Measurements from ENCODE around the gene TAS1R3. TPM values are rescaled to one million over a fixed set of nuclear protein-coding genes. Genes with fewer than 3 reads are reported as not detected.

Gene TAS1R3
- total RNA-seq, 1 experiment from 2014 or later = 0.22 TPM

GRCh38 chr1:1364266-1364665, 33.2 kb downstream of the TAS1R3 start (continued):
- TF ChIP-seq PRDM15 (CRISPR knock-in tag; IDR thresholded peaks at IDR 0.05) = no peak
- TF ChIP-seq ZBTB21 (CRISPR knock-in tag; IDR thresholded peaks at IDR 0.05; ENCODE audit: borderline replicate concordance) = no peak
- TF ChIP-seq IRF2 (CRISPR knock-in tag; IDR thresholded peaks at IDR 0.05; ENCODE audit: borderline replicate concordance, low read depth) = no peak
- TF ChIP-seq E2F1 (CRISPR knock-in tag; IDR thresholded peaks at IDR 0.05) = no peak

DNA sequence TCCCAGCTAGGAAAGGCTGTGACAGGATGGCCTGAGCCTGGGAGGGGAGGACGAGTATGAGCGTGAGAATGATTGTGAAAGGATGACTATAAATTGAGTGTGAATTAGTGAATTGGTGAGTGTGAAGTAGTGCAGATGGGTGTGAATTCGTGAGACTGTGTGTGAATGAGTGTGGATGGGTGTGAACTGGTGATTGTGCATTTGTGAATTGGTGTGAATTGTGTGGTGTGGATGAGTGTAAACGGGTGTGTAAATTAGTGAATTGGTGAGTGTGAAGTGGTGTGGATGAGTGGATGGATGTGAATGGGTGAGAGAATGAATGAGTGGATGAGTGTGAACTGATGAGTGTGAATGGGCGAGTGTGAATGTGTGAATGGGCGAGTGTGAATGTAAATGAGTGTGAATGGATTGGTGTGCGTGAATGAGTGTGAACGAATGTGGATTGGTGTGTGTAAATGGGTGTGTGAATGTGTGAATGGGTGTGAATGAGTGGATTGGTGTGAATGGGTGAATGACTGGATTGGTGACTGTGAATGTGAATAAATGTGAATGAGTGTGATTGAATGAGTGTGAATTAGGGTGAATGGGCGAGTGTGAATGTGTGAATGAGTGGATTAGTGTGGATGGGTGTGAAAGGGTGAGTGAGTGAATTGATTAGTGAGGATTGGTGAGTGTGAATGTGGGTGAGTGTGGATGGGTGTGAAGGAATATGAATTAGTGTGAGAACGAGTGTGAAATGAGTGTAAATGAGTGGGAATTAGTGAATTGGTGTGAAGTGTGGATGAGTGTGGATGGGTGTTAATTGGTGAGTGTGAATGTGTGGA, 35.0 kb downstream of the TAS1R3 start:
- H3K9me3 Mint-ChIP-seq = no peaks in the 10 kb centered on the region
- ChIA-PET CTCF (no interaction called here), POLR2A (no interaction called here)
- DNase-seq (ENCODE audit: low spot score) (no peak), ATAC-seq (no peak)
- TF ChIP-seq NFATC4 (CRISPR knock-in tag; IDR thresholded peaks at IDR 0.05) (no peak), NFYB (CRISPR knock-in tag; conservative IDR thresholded peaks at IDR 0.05; ENCODE audit: low read depth) (no peak), ATF1 (CRISPR knock-in tag; IDR thresholded peaks at IDR 0.05) (no peak), MXD4 (CRISPR knock-in tag; IDR thresholded peaks at IDR 0.05; ENCODE audit: borderline replicate concordance) (no peak), E2F1 (CRISPR knock-in tag; IDR thresholded peaks at IDR 0.05) (no peak), KAT7 (CRISPR knock-in tag; IDR thresholded peaks at IDR 0.05; ENCODE audit: borderline replicate concordance) (no peak), ETV6 (CRISPR knock-in tag; IDR thresholded peaks at IDR 0.05) (no peak)
- TF ChIP-seq, protein P1, sequence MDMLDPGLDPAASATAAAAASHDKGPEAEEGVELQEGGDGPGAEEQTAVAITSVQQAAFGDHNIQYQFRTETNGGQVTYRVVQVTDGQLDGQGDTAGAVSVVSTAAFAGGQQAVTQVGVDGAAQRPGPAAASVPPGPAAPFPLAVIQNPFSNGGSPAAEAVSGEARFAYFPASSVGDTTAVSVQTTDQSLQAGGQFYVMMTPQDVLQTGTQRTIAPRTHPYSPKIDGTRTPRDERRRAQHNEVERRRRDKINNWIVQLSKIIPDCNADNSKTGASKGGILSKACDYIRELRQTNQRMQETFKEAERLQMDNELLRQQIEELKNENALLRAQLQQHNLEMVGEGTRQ (CRISPR knock-in tag; IDR thresholded peaks at IDR 0.05) = no peak
- TF ChIP-seq, protein P2, sequence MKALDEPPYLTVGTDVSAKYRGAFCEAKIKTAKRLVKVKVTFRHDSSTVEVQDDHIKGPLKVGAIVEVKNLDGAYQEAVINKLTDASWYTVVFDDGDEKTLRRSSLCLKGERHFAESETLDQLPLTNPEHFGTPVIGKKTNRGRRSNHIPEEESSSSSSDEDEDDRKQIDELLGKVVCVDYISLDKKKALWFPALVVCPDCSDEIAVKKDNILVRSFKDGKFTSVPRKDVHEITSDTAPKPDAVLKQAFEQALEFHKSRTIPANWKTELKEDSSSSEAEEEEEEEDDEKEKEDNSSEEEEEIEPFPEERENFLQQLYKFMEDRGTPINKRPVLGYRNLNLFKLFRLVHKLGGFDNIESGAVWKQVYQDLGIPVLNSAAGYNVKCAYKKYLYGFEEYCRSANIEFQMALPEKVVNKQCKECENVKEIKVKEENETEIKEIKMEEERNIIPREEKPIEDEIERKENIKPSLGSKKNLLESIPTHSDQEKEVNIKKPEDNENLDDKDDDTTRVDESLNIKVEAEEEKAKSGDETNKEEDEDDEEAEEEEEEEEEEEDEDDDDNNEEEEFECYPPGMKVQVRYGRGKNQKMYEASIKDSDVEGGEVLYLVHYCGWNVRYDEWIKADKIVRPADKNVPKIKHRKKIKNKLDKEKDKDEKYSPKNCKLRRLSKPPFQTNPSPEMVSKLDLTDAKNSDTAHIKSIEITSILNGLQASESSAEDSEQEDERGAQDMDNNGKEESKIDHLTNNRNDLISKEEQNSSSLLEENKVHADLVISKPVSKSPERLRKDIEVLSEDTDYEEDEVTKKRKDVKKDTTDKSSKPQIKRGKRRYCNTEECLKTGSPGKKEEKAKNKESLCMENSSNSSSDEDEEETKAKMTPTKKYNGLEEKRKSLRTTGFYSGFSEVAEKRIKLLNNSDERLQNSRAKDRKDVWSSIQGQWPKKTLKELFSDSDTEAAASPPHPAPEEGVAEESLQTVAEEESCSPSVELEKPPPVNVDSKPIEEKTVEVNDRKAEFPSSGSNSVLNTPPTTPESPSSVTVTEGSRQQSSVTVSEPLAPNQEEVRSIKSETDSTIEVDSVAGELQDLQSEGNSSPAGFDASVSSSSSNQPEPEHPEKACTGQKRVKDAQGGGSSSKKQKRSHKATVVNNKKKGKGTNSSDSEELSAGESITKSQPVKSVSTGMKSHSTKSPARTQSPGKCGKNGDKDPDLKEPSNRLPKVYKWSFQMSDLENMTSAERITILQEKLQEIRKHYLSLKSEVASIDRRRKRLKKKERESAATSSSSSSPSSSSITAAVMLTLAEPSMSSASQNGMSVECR (CRISPR knock-in tag; IDR thresholded peaks at IDR 0.05; ENCODE audit: borderline replicate concordance) = no peak
- TF ChIP-seq, protein P3, sequence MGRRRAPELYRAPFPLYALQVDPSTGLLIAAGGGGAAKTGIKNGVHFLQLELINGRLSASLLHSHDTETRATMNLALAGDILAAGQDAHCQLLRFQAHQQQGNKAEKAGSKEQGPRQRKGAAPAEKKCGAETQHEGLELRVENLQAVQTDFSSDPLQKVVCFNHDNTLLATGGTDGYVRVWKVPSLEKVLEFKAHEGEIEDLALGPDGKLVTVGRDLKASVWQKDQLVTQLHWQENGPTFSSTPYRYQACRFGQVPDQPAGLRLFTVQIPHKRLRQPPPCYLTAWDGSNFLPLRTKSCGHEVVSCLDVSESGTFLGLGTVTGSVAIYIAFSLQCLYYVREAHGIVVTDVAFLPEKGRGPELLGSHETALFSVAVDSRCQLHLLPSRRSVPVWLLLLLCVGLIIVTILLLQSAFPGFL (CRISPR knock-in tag; IDR thresholded peaks at IDR 0.05; ENCODE audit: borderline replicate concordance) = no peak
- TF ChIP-seq, protein P4, sequence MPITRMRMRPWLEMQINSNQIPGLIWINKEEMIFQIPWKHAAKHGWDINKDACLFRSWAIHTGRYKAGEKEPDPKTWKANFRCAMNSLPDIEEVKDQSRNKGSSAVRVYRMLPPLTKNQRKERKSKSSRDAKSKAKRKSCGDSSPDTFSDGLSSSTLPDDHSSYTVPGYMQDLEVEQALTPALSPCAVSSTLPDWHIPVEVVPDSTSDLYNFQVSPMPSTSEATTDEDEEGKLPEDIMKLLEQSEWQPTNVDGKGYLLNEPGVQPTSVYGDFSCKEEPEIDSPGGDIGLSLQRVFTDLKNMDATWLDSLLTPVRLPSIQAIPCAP (CRISPR knock-in tag; IDR thresholded peaks at IDR 0.05) = no peak
- TF ChIP-seq, protein P5, sequence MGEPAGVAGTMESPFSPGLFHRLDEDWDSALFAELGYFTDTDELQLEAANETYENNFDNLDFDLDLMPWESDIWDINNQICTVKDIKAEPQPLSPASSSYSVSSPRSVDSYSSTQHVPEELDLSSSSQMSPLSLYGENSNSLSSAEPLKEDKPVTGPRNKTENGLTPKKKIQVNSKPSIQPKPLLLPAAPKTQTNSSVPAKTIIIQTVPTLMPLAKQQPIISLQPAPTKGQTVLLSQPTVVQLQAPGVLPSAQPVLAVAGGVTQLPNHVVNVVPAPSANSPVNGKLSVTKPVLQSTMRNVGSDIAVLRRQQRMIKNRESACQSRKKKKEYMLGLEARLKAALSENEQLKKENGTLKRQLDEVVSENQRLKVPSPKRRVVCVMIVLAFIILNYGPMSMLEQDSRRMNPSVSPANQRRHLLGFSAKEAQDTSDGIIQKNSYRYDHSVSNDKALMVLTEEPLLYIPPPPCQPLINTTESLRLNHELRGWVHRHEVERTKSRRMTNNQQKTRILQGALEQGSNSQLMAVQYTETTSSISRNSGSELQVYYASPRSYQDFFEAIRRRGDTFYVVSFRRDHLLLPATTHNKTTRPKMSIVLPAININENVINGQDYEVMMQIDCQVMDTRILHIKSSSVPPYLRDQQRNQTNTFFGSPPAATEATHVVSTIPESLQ (CRISPR knock-in tag; IDR thresholded peaks at IDR 0.05) = no peak
- H3K36me3 Mint-ChIP-seq = no peaks in the 10 kb centered on the region
- peaks cover 6% of the 10 kb centered on the region for H3K4me1 Mint-ChIP-seq
- H3K27me3 Mint-ChIP-seq (ENCODE audit: low read depth) = peaks cover 40% of the 10 kb centered on the region
- H3K4me3 Mint-ChIP-seq = no peak overlapping the region
- H3K27ac Mint-ChIP-seq = no peak overlapping the region

Data from WTC11 (cell line).